ENCODE measurements around the gene PDCD4. TPM values are rescaled to one million over a fixed set of nuclear protein-coding genes. Genes with fewer than 3 reads are reported as not detected.

Gene PDCD4
- total and polyA plus RNA-seq, 2 of the 8 experiments (the other 6 are each of a cell fraction or from before 2014, with no cell fraction given) = 3.3 to 26.8 TPM

DNA sequence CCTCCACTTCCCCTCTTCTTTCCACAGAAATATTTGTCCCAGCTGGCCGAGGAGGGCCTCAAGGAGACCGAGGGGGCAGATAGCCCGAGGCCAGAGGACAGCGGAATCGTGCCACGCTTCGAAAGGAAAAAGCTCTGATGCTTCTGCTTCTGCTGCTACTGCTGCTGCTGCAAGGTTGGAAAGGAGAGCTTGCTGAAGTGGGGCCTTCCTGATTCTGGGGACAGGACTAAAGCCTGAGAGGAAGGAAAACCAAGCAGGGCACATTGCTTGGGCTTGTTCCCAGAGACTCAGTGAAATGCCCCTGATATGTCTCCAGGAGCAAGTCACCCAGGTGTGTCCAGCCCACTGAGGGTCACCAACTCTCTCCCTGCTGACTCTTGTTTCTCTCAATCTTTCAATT is 35.9 kb upstream of the PDCD4 start (continued):
- TF ChIP-seq FOSL1 (IDR thresholded peaks at IDR 0.05; ENCODE audit: insufficient read depth, low read depth, low read length) = no peak
- TF ChIP-seq ATF3 (IDR thresholded peaks at IDR 0.05; ENCODE audit: insufficient read depth, low read depth, low read length) = no peak
- no peak for TF ChIP-seq RFX5 (IDR thresholded peaks at IDR 0.05; ENCODE audit: borderline replicate concordance, low read depth, low read length)
- no peak for TF ChIP-seq ATF2 (IDR thresholded peaks at IDR 0.05; ENCODE audit: low read length)
- no peak for TF ChIP-seq SP4 (IDR thresholded peaks at IDR 0.05; ENCODE audit: low read length)
- TF ChIP-seq, protein P1, sequence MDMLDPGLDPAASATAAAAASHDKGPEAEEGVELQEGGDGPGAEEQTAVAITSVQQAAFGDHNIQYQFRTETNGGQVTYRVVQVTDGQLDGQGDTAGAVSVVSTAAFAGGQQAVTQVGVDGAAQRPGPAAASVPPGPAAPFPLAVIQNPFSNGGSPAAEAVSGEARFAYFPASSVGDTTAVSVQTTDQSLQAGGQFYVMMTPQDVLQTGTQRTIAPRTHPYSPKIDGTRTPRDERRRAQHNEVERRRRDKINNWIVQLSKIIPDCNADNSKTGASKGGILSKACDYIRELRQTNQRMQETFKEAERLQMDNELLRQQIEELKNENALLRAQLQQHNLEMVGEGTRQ (IDR thresholded peaks at IDR 0.05; ENCODE audit: low read length) = no peak
- no peak for TF ChIP-seq CREB1 (IDR thresholded peaks at IDR 0.05)
- no peak for TF ChIP-seq POLR2AphosphoS5 (IDR thresholded peaks at IDR 0.05; ENCODE audit: low read depth, low read length)
- TF ChIP-seq RBBP5 (IDR thresholded peaks at IDR 0.05; ENCODE audit: borderline replicate concordance, low read depth, low read length) = no peak
